ENCODE measurements around the gene DIP2A.

DNA sequence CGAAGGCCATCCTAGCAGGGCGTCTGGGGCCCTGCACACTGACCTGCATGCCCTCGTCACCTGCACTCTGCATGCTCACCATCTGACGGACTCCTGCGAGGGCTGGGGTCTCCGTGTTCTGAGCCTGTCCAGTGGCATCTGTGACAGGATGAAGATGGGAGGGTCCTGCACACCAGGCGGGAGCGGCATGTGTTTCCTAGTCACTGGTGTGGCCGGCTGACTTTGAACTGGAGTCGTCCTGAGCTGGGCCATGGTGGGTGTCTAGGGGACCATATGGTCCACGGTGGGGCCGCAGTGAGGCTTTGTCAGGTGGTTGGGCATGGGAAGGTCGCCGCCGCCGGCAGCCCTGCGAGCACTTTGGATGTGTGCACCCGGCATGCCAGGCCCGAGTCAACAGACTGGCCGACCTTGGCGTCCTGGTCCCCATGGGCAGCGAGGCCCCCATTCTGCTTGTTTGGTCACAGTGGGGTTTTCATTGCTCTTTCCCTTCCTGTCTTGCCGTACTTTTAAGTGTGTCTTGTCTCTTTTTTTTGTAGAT is 16.7 kb upstream of the DIP2A start:
- TF ChIP-seq, protein P1, sequence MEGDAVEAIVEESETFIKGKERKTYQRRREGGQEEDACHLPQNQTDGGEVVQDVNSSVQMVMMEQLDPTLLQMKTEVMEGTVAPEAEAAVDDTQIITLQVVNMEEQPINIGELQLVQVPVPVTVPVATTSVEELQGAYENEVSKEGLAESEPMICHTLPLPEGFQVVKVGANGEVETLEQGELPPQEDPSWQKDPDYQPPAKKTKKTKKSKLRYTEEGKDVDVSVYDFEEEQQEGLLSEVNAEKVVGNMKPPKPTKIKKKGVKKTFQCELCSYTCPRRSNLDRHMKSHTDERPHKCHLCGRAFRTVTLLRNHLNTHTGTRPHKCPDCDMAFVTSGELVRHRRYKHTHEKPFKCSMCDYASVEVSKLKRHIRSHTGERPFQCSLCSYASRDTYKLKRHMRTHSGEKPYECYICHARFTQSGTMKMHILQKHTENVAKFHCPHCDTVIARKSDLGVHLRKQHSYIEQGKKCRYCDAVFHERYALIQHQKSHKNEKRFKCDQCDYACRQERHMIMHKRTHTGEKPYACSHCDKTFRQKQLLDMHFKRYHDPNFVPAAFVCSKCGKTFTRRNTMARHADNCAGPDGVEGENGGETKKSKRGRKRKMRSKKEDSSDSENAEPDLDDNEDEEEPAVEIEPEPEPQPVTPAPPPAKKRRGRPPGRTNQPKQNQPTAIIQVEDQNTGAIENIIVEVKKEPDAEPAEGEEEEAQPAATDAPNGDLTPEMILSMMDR (IDR thresholded peaks at IDR 0.05): no peak
- TF ChIP-seq SIN3A (IDR thresholded peaks at IDR 0.05; ENCODE audit: borderline replicate concordance, insufficient read depth, low read depth, low read length): no peak
